ENCODE results near the gene TGFB2.
"Not testable (repeated sequence)": the region's sequence is repeated elsewhere in the genome, so short reads cannot be mapped to it uniquely, and the experiment has no call there.

- TF ChIP-seq, protein P1, sequence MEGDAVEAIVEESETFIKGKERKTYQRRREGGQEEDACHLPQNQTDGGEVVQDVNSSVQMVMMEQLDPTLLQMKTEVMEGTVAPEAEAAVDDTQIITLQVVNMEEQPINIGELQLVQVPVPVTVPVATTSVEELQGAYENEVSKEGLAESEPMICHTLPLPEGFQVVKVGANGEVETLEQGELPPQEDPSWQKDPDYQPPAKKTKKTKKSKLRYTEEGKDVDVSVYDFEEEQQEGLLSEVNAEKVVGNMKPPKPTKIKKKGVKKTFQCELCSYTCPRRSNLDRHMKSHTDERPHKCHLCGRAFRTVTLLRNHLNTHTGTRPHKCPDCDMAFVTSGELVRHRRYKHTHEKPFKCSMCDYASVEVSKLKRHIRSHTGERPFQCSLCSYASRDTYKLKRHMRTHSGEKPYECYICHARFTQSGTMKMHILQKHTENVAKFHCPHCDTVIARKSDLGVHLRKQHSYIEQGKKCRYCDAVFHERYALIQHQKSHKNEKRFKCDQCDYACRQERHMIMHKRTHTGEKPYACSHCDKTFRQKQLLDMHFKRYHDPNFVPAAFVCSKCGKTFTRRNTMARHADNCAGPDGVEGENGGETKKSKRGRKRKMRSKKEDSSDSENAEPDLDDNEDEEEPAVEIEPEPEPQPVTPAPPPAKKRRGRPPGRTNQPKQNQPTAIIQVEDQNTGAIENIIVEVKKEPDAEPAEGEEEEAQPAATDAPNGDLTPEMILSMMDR (optimal IDR thresholded peaks at IDR 0.05 in 1 of 3, IDR thresholded peaks at IDR 0.05 in 1 of 3, conservative IDR thresholded peaks at IDR 0.05 in 1 of 3; ENCODE audit: extremely low read depth in 1 of 3, insufficient read depth in 2 of 3, low read length in 3 of 3), result not testable (repeated sequence)
- not testable (repeated sequence) for TF ChIP-seq EZH2 (IDR thresholded peaks at IDR 0.05; ENCODE audit: low read length)
Measured at GRCh38 chr1:218320182-218320581, 25.0 kb upstream of the TGFB2 start.

All from keratinocyte (primary cell).